PFSK-1 (cell line): ENCODE data around the gene KLHL42.

Source experiments
- FOXP2 ChIP-seq: optimal IDR thresholded peaks from 2 replicates; pipeline ENCODE3; 2011; ENCODE audit warnings: borderline replicate concordance, control low read depth, inconsistent platforms; ENCODE audit not compliant: insufficient read depth; ENCODE audit errors: extremely low read length, extremely low read depth
- POLR2AphosphoS5 ChIP-seq: IDR thresholded peaks from 2 replicates; pipeline ENCODE4 v1.6.1; 2012; ENCODE audit warnings: low read depth, mild to moderate bottlenecking, control low read depth, low read length, moderate library complexity
- SIN3A ChIP-seq: IDR thresholded peaks from 2 replicates; pipeline ENCODE4 v1.6.1; 2012; ENCODE audit warnings: mild to moderate bottlenecking, low read length, moderate library complexity, borderline replicate concordance; ENCODE audit not compliant: insufficient read depth
- TAF1 ChIP-seq: IDR thresholded peaks from 2 replicates; pipeline ENCODE4 v1.6.1; 2012; ENCODE audit warnings: low read length, control low read depth, borderline replicate concordance; ENCODE audit not compliant: insufficient read depth
- TF ChIP-seq, protein P1 (sequence below), 2 experiments: IDR thresholded peaks; 2 replicates each; pipeline versions ENCODE4 v1.6.1 to v1.8.0; 2011 to 2012; ENCODE audit warnings: low read depth in 2 of 2, low read length in 2 of 2, control low read depth in 1 of 2, inconsistent platforms in 1 of 2, mild to moderate bottlenecking in 1 of 2, moderate library complexity in 1 of 2; ENCODE audit not compliant: insufficient read depth in 1 of 2

DNA sequence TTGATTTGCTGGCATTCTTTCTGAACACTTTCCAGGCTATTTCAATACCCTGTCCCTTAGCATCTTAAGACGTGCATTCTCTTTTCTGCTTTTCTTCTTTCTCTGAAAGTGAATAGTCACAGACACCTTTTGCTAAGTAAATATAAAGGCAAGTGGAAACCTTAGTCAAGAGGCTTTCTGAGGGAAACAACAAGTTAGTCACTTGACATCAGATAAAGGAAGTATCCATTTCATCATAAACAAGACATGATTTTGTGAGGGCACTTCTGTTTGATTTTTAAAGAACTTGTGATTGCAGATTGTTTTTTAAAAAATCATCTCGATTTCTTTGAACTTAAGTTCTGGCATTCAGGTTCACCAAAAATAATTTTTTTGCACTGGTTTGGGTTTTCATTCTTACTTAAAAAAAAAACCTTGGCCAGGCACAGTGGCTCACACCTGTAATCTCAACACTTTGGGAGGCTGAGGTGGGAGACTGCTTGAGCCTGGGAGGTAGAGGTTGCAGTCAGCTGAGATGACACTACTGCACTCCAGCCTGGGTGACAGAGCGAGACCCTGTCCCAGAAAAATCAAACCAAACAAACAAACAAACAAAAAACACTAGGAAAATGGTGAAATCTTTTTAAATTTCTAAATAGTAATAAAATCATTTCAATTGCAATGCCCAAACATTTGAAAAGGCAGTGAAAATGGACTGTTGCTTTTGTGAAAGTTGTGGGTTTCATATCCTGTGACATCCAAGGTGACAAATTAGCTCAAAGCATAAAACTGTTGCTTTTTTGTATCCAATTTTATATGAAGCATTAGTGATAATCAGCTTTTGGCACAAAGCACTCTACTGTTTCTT, 8.3 kb upstream of the KLHL42 start:
- TF ChIP-seq POLR2AphosphoS5 (no peak), FOXP2 (no peak), TAF1 (no peak), SIN3A (no peak)
- TF ChIP-seq, protein P1, sequence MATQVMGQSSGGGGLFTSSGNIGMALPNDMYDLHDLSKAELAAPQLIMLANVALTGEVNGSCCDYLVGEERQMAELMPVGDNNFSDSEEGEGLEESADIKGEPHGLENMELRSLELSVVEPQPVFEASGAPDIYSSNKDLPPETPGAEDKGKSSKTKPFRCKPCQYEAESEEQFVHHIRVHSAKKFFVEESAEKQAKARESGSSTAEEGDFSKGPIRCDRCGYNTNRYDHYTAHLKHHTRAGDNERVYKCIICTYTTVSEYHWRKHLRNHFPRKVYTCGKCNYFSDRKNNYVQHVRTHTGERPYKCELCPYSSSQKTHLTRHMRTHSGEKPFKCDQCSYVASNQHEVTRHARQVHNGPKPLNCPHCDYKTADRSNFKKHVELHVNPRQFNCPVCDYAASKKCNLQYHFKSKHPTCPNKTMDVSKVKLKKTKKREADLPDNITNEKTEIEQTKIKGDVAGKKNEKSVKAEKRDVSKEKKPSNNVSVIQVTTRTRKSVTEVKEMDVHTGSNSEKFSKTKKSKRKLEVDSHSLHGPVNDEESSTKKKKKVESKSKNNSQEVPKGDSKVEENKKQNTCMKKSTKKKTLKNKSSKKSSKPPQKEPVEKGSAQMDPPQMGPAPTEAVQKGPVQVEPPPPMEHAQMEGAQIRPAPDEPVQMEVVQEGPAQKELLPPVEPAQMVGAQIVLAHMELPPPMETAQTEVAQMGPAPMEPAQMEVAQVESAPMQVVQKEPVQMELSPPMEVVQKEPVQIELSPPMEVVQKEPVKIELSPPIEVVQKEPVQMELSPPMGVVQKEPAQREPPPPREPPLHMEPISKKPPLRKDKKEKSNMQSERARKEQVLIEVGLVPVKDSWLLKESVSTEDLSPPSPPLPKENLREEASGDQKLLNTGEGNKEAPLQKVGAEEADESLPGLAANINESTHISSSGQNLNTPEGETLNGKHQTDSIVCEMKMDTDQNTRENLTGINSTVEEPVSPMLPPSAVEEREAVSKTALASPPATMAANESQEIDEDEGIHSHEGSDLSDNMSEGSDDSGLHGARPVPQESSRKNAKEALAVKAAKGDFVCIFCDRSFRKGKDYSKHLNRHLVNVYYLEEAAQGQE (IDR thresholded peaks at IDR 0.05; ENCODE audit: insufficient read depth in 1 of 2, low read depth in 2 of 2, low read length in 2 of 2) = no peak
